GM18517 (cell line): ENCODE data around the gene KRTAP9-4.
"Not testable (repeated sequence)": the region's sequence is repeated elsewhere in the genome, so short reads cannot be mapped to it uniquely, and the experiment has no call there.

Experiments
- ATAC-seq: cut with Tn5 transposase; IDR thresholded peaks from one replicate; pipeline ENCODE4 v1.9.1; 2021; ENCODE audit warnings: mild to moderate bottlenecking, moderate library complexity; ENCODE audit not compliant: unreplicated experiment

KRTAP9-4 gene, protein sequence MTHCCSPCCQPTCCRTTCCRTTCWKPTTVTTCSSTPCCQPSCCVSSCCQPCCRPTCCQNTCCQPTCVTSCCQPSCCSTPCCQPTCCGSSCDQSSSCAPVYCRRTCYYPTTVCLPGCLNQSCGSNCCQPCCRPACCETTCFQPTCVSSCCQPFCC

DNA sequence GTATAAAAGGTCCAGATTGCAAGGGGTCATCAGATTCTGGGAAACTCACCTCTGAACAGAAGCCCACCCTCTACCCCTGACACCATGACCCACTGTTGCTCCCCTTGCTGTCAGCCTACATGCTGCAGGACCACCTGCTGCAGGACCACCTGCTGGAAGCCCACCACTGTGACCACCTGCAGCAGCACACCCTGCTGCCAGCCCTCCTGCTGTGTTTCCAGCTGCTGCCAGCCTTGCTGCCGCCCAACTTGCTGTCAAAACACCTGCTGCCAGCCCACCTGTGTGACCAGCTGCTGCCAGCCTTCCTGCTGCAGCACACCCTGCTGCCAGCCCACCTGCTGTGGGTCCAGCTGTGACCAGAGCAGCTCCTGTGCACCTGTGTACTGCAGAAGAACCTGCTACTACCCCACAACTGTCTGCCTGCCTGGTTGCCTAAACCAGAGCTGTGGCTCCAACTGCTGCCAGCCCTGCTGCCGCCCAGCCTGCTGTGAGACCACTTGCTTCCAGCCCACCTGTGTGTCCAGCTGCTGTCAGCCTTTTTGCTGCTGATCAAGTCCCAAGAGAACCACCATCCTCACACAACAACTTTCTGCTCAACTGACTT is at the start of gene KRTAP9-4:
Gene KRTAP9-4, plus strand, starts transcription at position 51 of the 604 bp plus-strand sequence. Its CDS starts 34 bp downstream, at position 85.
- not testable (repeated sequence) for ATAC-seq

GRCh38 chr17:41211845-41212466 is 37.5 kb upstream of the KRTAP9-4 start:
- no peak for ATAC-seq

DNA sequence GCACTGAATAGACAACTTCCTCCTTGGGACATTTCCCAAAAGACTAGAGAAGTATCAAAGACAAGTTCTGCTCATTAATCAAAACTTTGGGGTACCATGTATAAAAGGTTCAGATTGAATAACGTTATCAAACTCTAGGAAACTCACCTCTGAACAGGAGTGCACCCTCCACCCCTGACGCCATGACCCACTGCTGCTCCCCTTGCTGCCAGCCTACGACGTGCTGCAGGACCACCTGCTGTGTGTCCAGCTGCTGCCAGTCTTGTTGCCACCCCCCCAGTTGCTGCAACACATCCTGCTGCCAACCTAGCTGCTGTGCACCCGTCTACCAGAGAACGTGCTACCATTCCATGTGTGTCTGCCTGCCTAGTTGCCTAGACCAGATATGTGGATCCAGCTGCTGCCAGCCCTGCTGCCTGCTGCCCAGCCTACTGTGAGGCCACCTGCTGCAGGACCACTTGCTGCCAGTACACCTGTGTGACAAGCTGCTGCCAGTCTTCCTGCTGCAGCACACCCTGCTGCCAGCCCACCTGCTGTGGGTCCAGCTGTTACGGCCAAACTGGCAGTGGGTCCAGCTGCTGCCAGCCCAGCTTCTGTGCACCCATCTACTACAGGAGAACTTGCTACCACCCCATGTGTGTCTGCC is 36.8 kb upstream of the KRTAP9-4 start:
- ATAC-seq: no peak

DNA sequence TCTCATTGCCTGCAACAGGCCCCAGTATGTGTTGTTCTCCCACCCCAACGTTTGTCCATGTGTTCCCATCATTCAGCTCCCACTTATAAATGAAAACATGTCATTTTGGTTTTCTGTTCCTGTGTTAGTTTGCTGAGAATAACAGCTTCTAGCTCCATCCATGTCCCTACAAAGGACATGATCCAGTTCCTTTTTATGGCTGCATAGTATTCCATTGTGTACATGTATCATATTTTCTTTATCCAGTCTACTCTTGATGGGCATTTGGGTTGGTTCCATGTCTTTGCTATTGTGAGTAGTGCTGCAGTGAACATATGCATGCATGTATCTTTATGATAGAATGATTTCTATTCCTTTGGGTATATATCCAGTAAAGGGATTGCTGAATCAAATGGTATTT is 33.8 kb upstream of the KRTAP9-4 start:
- ATAC-seq: no peak

- ATAC-seq: no peak
Measured at GRCh38 chr17:41223821-41224220, 25.7 kb upstream of the KRTAP9-4 start.

DNA sequence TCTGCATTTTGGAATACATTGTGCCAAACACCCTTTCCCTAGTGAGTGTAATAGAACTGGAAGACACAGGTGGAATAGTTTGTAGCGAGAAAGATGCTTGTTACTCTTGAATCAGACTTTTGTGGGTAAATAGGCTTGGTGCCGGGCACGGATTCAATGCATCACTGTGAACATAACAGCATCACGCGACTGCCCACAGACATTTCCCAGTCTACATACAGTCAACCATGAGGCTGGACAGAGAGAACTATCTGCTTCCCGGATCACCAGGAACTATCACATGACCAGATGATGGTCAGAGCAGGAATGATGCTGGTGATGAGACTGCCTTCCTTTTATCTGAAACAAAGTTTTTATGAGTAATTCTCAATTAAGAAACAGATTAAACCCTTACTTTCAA is 23.4 kb upstream of the KRTAP9-4 start:
- ATAC-seq: no peak

- not testable (repeated sequence) for ATAC-seq
Measured at GRCh38 chr17:41226598-41227095, 22.8 kb upstream of the KRTAP9-4 start, which contains the start of gene KRTAP9-2. Gene KRTAP9-2, plus strand, starts transcription at chr17:41226648. Its CDS starts 7 bp downstream, at chr17:41226655.

- no peak for ATAC-seq
Measured at GRCh38 chr17:41230094-41230493, 19.4 kb upstream of the KRTAP9-4 start.

GRCh38 chr17:41231731-41232130 is 17.8 kb upstream of the KRTAP9-4 start:
- ATAC-seq: no peak

DNA sequence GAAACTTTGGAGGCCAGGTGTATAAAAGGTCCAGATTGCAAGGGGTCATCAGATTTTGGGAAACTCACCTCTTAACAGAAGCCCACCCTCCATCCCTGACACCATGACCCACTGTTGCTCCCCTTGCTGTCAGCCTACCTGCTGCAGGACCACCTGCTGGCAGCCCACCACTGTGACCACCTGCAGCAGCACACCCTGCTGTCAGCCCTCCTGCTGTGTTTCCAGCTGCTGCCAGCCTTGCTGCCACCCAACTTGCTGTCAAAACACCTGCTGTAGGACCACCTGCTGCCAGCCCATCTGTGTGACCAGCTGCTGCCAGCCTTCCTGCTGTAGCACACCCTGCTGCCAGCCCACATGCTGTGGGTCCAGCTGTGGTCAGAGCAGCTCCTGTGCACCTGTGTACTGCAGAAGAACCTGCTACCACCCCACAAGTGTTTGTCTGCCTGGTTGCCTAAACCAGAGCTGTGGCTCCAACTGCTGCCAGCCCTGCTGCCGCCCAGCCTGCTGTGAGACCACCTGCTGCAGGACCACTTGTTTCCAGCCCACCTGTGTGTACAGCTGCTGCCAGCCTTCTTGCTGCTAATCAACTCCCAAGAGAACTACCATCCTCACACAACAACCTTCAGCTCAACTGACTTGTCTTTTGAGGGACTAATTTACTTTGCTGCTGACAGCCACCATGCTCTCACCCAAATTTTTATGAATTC is 16.9 kb upstream of the KRTAP9-4 start, which contains the start of gene KRTAP9-3:
Gene KRTAP9-3, plus strand, starts transcription at position 51 of the 707 bp plus-strand sequence. Its CDS starts 53 bp downstream, at position 104.
- not testable (repeated sequence) for ATAC-seq

GRCh38 chr17:41237116-41237515 is 12.4 kb upstream of the KRTAP9-4 start:
- ATAC-seq: not testable (repeated sequence)

DNA sequence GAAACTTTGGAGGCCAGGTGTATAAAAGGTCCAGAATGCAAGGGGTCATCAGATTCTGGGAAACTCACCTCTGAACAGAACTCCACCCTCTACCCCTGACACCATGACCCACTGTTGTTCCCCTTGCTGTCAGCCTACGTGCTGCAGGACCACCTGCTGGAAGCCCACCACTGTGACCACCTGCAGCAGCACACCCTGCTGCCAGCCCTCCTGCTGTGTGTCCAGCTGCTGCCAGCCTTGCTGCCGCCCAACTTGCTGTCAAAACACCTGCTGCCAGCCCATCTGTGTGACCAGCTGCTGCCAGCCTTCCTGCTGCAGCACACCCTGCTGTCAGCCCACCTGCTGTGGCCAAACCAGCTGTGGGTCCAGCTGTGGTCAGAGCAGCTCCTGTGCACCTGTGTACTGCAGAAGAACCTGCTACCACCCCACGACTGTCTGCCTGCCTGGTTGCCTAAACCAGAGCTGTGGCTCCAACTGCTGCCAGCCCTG is 11.5 kb upstream of the KRTAP9-4 start, which contains the start of gene KRTAP9-8:
Gene KRTAP9-8, plus strand, starts transcription at position 51 of the 489 bp plus-strand sequence. Its CDS starts 53 bp downstream, at position 104.
- ATAC-seq: not testable (repeated sequence)

- ATAC-seq: not testable (repeated sequence)
Measured at GRCh38 chr17:41246995-41247787, 2.3 kb upstream of the KRTAP9-4 start.

DNA sequence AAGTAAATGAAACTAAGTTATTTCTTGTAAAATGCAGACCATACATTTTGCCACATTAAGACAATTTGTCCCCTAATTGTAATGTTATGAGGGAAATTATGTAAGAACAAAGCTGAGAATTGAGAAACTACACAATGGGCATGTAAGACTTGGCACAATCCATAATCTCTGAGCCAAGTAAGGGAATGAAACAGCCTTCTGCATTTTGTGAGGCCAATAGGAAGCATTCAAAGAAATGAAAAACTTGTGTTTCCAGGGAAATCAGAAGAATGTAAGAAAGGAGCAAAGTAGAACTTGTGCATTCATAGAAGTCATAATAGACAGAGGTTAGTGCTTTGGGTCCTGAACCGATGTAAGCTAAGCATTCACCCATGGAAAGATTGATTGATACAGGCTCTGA is 1.8 kb downstream of the KRTAP9-4 start:
- no peak for ATAC-seq

- ATAC-seq: no peak
Measured at GRCh38 chr17:41254861-41255260, 5.4 kb downstream of the KRTAP9-4 start.

- not testable (repeated sequence) for ATAC-seq
Measured at GRCh38 chr17:41255381-41256290, 6.1 kb downstream of the KRTAP9-4 start, which contains the start of gene KRTAP9-9. Gene KRTAP9-9, plus strand, starts transcription at chr17:41255384.

- ATAC-seq: no peak
Measured at GRCh38 chr17:41256291-41256685, 6.8 kb downstream of the KRTAP9-4 start.

GRCh38 chr17:41258406-41258805 is 8.9 kb downstream of the KRTAP9-4 start:
- no peak for ATAC-seq
